Activated CD8-positive, alpha-beta T cell treated with anti-CD3 and anti-CD28 coated beads for 36 hours (primary cell): ENCODE data around the gene ZBTB2. TPM values are rescaled to one million over a fixed set of nuclear protein-coding genes. Genes with fewer than 3 reads are reported as not detected.

Source experiments
- ATAC-seq: fragments of 200-7000 bp; cut with Tn5 transposase; one replicate; pipeline ENCODE4 v1.10.0; 2021; ENCODE audit warnings: mild to moderate bottlenecking, moderate library complexity
- CTCF ChIA-PET: fragments of 350-600 bp; sonication (Branson Sonifier 250); formaldehyde crosslinking; loops from one replicate; lab custom pipeline; 2021; ENCODE audit warnings: antibody characterized with exemption; lab: Charles Lee
- POLR2A ChIA-PET: fragments of 350-600 bp; sonication (Branson Sonifier 250); formaldehyde crosslinking; loops from one replicate; lab custom pipeline; 2021; ENCODE audit warnings: antibody characterized with exemption; lab: Charles Lee
- DNase-seq: peaks from one replicate; pipeline ENCODE4 v3.0.0-alpha.2; 2020
- H3K27ac Mint-ChIP-seq: one replicate; pipeline ENCODE4 v1.8.0; 2021; ENCODE audit warnings: mild to moderate bottlenecking, mixed read lengths
- H3K27me3 Mint-ChIP-seq: one replicate; pipeline ENCODE4 v1.8.0; 2021; ENCODE audit warnings: mixed read lengths
- H3K36me3 Mint-ChIP-seq: one replicate; pipeline ENCODE4 v1.8.0; 2021; ENCODE audit warnings: low read depth, mixed read lengths
- H3K4me1 Mint-ChIP-seq: one replicate; pipeline ENCODE4 v1.8.0; 2021; ENCODE audit warnings: low read depth, mixed read lengths
- H3K4me3 Mint-ChIP-seq: one replicate; pipeline ENCODE4 v1.8.0; 2021; ENCODE audit warnings: mild to moderate bottlenecking, moderate library complexity, mixed read lengths
- H3K9me3 Mint-ChIP-seq: one replicate; pipeline ENCODE4 v1.8.0; 2021; ENCODE audit warnings: mixed read lengths
- intact Hi-C: fragments of 100-400 bp; cut with micrococcal nuclease; formaldehyde crosslinking; loops from one replicate; pipeline ENCODE4 v1.10.0; 2022
- total RNA-seq, 2 experiments: library from RNA; stranded (reverse); gene quantifications; one replicate each; pipeline ENCODE4 v1.2.3, GENCODE V29; 2021
- TF ChIP-seq, protein P1 (sequence below): fragments of 200-600 bp; IDR thresholded peaks from one replicate; pipeline ENCODE4 v1.8.0; 2022; ENCODE audit warnings: antibody characterized with exemption, mild to moderate bottlenecking

Gene ZBTB2
- total RNA-seq, 2 experiments from 2014 or later: 16.5 to 16.7 TPM

DNA sequence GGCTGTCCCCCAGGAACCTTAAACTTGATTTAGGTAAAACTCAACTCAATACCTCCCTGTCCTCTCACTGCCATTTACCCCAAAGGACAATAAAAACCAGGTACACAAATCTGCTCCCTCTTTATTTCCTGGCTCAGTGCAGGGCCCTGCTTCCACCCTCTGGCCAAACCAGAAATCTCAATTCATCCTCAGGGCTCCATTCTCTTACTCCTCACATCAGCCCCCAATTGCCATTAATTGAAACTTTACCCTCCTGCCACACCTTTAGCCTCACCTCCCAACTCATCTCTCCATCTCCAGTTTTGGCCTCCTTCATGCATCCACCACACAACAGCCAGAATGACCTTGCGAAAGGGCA, 10.5 kb downstream of the ZBTB2 start:
- Mint-ChIP-seq H3K36me3 (peaks cover 28% of the 10 kb centered on the region), H3K4me1 (peaks cover 62% of the 10 kb centered on the region), H3K27ac (peak overlapping the region; percentile 94), H3K4me3 (peak overlapping the region; percentile 69), H3K27me3 (no peaks in the 10 kb centered on the region), H3K9me3 (no peaks in the 10 kb centered on the region)
- DNase-seq (no peak), ATAC-seq (peak; percentile 18)
- TF ChIP-seq, protein P1, sequence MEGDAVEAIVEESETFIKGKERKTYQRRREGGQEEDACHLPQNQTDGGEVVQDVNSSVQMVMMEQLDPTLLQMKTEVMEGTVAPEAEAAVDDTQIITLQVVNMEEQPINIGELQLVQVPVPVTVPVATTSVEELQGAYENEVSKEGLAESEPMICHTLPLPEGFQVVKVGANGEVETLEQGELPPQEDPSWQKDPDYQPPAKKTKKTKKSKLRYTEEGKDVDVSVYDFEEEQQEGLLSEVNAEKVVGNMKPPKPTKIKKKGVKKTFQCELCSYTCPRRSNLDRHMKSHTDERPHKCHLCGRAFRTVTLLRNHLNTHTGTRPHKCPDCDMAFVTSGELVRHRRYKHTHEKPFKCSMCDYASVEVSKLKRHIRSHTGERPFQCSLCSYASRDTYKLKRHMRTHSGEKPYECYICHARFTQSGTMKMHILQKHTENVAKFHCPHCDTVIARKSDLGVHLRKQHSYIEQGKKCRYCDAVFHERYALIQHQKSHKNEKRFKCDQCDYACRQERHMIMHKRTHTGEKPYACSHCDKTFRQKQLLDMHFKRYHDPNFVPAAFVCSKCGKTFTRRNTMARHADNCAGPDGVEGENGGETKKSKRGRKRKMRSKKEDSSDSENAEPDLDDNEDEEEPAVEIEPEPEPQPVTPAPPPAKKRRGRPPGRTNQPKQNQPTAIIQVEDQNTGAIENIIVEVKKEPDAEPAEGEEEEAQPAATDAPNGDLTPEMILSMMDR: no peak
- intact Hi-C loops: no loop called here
- POLR2A ChIA-PET: interaction anchor here (1.1 kb wide), 1 partner anchor 9 kb away, joined by 7 read pairs; no protein-coding TSS in a partner anchor
- CTCF ChIA-PET: interaction anchor here (1.1 kb wide), 1 partner anchor 23 kb away, joined by 3 read pairs; no protein-coding TSS in a partner anchor

DNA sequence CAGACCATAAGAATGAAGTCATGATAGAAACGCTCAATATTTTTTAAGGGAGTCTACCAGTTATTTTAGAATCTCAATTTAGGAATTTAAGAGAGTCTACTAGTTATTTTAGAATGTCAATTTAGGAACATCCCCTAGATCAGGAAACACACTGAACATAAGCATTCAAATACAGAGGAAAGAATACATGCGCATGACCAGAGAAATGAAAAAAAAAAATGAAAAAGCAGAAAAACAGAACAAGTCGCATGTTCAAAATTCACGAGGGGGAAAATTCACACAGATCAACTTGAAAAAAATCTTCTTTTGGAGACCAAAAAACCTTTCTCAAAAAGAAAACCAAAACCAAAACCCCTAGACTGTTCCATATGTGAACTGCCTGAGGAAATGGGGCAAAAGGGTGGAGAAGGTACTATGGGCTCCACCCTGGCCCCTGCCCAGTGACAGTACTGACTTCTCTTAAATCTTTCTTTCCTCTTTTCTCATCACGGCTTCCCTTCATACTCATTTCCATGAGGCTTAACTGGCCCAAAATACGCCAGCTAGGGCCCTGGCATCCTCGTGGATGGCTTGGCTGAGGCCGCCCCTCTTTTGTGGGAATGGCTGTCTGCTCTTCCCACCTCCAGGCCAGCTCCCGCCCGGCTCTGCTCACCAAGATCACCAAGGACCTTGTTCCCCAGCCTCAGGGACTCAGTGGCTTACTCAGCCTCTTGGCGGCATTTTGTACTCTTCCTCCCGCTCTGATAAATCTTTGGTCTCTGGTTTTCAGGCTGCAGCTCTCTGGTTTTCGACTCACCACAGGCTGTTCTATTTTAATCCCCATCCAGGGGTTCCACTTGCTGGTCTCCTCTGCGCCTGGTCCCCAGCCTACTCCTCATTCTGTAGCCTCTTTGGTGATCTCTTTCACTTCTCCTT, 11.2 kb downstream of the ZBTB2 start:
- peak; percentile 34 for DNase-seq
- ChIA-PET CTCF (interaction anchor here (1.1 kb wide), 1 partner anchor 22 kb away, joined by 3 read pairs; no protein-coding TSS in a partner anchor), POLR2A (interaction anchor here (1.1 kb wide), 1 partner anchor 10 kb away, joined by 7 read pairs; no protein-coding TSS in a partner anchor)
- Mint-ChIP-seq H3K27me3 (no peaks in the 10 kb centered on the region), H3K4me1 (peaks cover 59% of the 10 kb centered on the region), H3K36me3 (peaks cover 28% of the 10 kb centered on the region), H3K9me3 (no peaks in the 10 kb centered on the region), H3K27ac (peak overlapping the region; percentile 94), H3K4me3 (peak overlapping the region; percentile 69)
- ATAC-seq: peak; percentile 73
- TF ChIP-seq, protein P1: no peak
- intact Hi-C loops: no loop called here

DNA sequence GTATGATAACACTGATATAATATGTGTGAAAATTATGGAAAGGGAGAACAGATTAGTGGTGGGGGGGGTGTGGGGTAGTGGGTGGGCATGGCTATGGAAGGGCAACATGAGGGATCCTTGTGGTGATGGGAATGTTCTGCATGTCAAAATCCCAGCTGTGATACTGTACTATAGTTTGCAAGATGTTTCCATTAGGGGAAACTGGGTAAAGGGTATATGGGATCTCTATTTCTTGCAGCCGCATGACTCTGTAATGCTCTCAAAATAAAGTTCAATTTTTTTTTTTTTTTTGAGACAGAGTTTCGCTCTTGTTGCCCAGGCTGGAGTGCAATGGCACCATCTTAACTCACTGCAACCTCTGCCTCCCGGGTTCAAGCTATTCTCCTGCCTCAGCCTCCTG, 14.3 kb downstream of the ZBTB2 start:
- Mint-ChIP-seq H3K36me3 (peaks cover 29% of the 10 kb centered on the region), H3K27me3 (no peaks in the 10 kb centered on the region), H3K4me1 (peaks cover 74% of the 10 kb centered on the region), H3K27ac (no peak overlapping the region), H3K4me3 (no peak overlapping the region), H3K9me3 (no peaks in the 10 kb centered on the region)
- POLR2A ChIA-PET: interaction anchor here (8.4 kb wide), 1 partner anchor 11 kb away, joined by 81 read pairs; the partner anchor contains the start of gene ZBTB2
- no peak for ATAC-seq
- DNase-seq: no peak
- CTCF ChIA-PET: interaction anchor here (1.0 to 3.8 kb wide), 2 partner anchors 29 to 53 kb away, joined by 3 to 14 read pairs; no protein-coding TSS in a partner anchor
- TF ChIP-seq, protein P1: no peak
- intact Hi-C loops: no loop called here

DNA sequence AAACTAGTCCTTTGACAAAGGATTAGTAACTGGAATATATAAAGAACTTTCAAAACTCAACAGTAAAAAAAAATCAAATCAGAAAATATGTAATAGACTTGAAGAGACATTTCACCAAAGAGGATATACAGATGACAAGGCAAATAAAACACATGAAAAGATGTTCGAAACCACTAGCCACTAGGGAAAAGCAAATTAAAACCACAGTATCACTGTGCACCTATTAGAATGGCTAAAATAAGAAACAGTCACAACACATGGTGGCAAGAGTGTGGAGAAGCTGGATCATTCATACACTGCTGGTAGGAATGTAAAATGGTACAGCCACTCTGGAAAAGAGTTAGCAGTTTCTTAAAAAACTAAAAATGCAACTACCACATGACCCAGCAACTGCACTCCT, 14.9 kb downstream of the ZBTB2 start:
- intact Hi-C loops: no loop called here
- TF ChIP-seq, protein P1: no peak
- Mint-ChIP-seq H3K27ac (peak overlapping the region; percentile 60), H3K27me3 (no peaks in the 10 kb centered on the region), H3K4me1 (peaks cover 77% of the 10 kb centered on the region), H3K4me3 (no peak overlapping the region), H3K36me3 (peaks cover 32% of the 10 kb centered on the region), H3K9me3 (no peaks in the 10 kb centered on the region)
- no peak for ATAC-seq
- ChIA-PET POLR2A (interaction anchor here (8.4 kb wide), 1 partner anchor 12 kb away, joined by 81 read pairs; the partner anchor contains the start of gene ZBTB2), CTCF (interaction anchor here (3.8 kb wide), 1 partner anchor 52 kb away, joined by 14 read pairs; no protein-coding TSS in a partner anchor)
- DNase-seq: no peak
